ENCODE measurements around the gene FGGY.

- TF ChIP-seq ZNF274 (IDR thresholded peaks at IDR 0.05; ENCODE audit: low read depth, low read length) (no peak), YY1 (IDR thresholded peaks at IDR 0.05; ENCODE audit: insufficient read depth, insufficient read length) (no peak)
These were observed 372.9 kb downstream of the FGGY start for GRCh38 chr1:59669752-59670312.

All from NT2/D1 (cell line).